Measurements from ENCODE around the gene INTS12.

The INTS12 gene

DNA sequence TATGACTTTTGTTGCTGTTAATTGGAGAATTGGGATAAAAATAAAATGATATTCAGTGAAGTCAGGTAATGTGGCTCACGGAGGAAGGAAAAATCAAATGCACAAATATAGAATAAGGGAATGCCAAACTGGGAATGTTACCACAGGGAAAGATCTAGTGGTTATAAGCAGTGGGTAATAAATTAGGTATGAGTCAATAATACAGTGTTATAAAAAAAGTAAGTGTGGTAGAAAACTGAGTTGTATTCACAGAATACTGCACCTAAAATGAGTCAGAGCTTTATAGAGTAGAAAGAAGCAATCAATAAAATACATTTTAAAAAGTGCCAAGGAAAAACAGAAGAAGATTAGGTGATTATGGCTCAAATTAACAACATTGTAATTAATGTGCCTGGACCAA lies 34.5 kb downstream of the INTS12 start:
- H3K4me3 ChIP-seq (ENCODE audit: low read depth, low read length), result no peak overlapping the region
- POLR2A ChIA-PET, result no interaction called here
- no peaks in the 10 kb centered on the region for H3K36me3 ChIP-seq (ENCODE audit: control insufficient read depth in 2 of 2, insufficient read depth in 1 of 2, low read length in 2 of 2)

DNA sequence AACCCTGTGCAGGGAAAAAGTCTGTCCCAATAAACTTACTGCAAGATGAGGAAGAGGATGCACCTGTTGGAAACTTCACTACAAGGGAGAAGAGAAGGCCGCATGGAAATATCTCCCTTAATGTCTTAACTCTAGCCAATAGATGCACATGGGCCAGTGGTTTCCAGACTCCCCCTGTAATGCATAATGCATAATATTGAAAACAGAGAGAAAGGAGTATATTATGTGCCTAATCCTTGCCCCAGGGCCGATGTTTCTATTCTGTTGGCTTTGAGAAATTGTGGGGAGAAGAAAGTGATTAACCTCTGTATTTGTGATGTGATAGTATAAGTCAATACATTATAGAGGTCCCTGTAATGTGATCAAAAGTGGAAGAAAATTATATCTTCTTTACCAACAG lies 37.2 kb downstream of the INTS12 start:
- ChIA-PET POLR2A (no interaction called here), CTCF (no interaction called here)
- Histone ChIP-seq H3K9me3 (ENCODE audit: control insufficient read depth, insufficient read depth, low read depth, low read length) (no peaks in the 10 kb centered on the region), H3K27ac (ENCODE audit: extremely low read depth, low read depth, low read length) (no peak overlapping the region), H3K36me3 (ENCODE audit: control insufficient read depth in 2 of 2, insufficient read depth in 1 of 2, low read length in 2 of 2) (no peaks in the 10 kb centered on the region), H3K4me3 (ENCODE audit: low read depth, low read length) (no peak overlapping the region), H3K4me1 (ENCODE audit: control insufficient read depth, insufficient read depth, low read length) (no peaks in the 10 kb centered on the region)
- TF ChIP-seq, protein P1, sequence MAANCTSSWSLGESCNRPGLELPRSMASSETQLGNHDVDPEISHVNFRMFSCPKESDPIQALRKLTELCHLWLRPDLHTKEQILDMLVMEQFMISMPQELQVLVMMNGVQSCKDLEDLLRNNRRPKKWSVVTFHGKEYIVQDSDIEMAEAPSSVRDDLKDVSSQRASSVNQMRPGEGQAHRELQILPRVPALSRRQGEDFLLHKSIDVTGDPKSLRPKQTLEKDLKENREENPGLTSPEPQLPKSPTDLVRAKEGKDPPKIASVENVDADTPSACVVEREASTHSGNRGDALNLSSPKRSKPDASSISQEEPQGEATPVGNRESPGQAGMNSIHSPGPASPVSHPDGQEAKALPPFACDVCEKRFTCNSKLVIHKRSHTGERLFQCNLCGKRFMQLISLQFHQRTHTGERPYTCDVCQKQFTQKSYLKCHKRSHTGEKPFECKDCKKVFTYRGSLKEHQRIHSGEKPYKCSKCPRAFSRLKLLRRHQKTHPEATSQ (tag by site-specific recombination; IDR thresholded peaks at IDR 0.05), result no peak
- TF ChIP-seq ZNF558 (tag by site-specific recombination; IDR thresholded peaks at IDR 0.05), result no peak
- no peak for TF ChIP-seq ZNF561 (tag by site-specific recombination; IDR thresholded peaks at IDR 0.05; ENCODE audit: borderline replicate concordance)
- no peak for TF ChIP-seq ZNF394 (tag by site-specific recombination; IDR thresholded peaks at IDR 0.05; ENCODE audit: borderline replicate concordance)
- no peak for TF ChIP-seq GLI4 (tag by site-specific recombination; IDR thresholded peaks at IDR 0.05)

More for the DNA sequence above, 34.5 kb downstream of the INTS12 start:
- CTCF ChIA-PET, result no interaction called here
- Histone ChIP-seq H3K9me3 (ENCODE audit: control insufficient read depth, insufficient read depth, low read depth, low read length) (no peaks in the 10 kb centered on the region), H3K27ac (ENCODE audit: extremely low read depth, low read depth, low read length) (no peak overlapping the region), H3K4me1 (ENCODE audit: control insufficient read depth, insufficient read depth, low read length) (no peaks in the 10 kb centered on the region)
- TF ChIP-seq, protein P2, sequence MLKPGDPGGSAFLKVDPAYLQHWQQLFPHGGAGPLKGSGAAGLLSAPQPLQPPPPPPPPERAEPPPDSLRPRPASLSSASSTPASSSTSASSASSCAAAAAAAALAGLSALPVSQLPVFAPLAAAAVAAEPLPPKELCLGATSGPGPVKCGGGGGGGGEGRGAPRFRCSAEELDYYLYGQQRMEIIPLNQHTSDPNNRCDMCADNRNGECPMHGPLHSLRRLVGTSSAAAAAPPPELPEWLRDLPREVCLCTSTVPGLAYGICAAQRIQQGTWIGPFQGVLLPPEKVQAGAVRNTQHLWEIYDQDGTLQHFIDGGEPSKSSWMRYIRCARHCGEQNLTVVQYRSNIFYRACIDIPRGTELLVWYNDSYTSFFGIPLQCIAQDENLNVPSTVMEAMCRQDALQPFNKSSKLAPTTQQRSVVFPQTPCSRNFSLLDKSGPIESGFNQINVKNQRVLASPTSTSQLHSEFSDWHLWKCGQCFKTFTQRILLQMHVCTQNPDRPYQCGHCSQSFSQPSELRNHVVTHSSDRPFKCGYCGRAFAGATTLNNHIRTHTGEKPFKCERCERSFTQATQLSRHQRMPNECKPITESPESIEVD (tag by site-specific recombination; IDR thresholded peaks at IDR 0.05), result 0 out of 2 replicates have a peak, but pooled peaks have one; percentile 7
- TF ChIP-seq GLI4 (tag by site-specific recombination; IDR thresholded peaks at IDR 0.05), result no peak

DNA sequence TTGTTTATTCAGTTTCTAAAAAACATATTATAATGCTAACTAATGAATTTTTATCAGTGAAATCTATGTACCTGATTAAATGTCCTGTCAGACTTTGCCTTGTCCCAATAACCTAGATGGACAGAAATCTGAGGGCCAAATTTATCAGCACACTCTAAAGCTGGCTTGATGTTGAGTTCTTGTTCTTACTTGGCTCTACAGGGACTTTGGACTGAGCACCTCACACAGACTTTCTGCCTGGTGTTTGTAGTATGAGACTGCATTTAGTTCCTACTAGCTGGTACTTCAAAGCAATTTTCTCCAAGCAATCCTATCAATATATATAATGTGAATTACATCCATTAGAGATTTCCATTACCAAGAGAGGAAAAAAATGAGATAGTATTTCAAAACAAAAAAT lies 37.8 kb downstream of the INTS12 start:
- H3K27ac ChIP-seq (ENCODE audit: extremely low read depth, low read depth, low read length), result no peak overlapping the region
- POLR2A ChIA-PET, result no interaction called here
- H3K36me3 ChIP-seq (ENCODE audit: control insufficient read depth in 2 of 2, insufficient read depth in 1 of 2, low read length in 2 of 2), result no peaks in the 10 kb centered on the region
- no peak overlapping the region for H3K4me3 ChIP-seq (ENCODE audit: low read depth, low read length)
- CTCF ChIA-PET, result no interaction called here
- TF ChIP-seq ZBTB7A (tag by site-specific recombination; IDR thresholded peaks at IDR 0.05; ENCODE audit: low read depth), result no peak
- no peak for TF ChIP-seq ZFP37 (tag by site-specific recombination; IDR thresholded peaks at IDR 0.05)
- TF ChIP-seq HIC1 (tag by site-specific recombination; IDR thresholded peaks at IDR 0.05), result no peak
- no peak for TF ChIP-seq YY1 (tag by site-specific recombination; IDR thresholded peaks at IDR 0.05)
- TF ChIP-seq ZSCAN30 (tag by site-specific recombination; IDR thresholded peaks at IDR 0.05), result no peak
- TF ChIP-seq, protein P3, sequence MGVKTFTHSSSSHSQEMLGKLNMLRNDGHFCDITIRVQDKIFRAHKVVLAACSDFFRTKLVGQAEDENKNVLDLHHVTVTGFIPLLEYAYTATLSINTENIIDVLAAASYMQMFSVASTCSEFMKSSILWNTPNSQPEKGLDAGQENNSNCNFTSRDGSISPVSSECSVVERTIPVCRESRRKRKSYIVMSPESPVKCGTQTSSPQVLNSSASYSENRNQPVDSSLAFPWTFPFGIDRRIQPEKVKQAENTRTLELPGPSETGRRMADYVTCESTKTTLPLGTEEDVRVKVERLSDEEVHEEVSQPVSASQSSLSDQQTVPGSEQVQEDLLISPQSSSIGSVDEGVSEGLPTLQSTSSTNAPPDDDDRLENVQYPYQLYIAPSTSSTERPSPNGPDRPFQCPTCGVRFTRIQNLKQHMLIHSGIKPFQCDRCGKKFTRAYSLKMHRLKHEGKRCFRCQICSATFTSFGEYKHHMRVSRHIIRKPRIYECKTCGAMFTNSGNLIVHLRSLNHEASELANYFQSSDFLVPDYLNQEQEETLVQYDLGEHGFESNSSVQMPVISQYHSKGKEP (tag by site-specific recombination; IDR thresholded peaks at IDR 0.05), result no peak
- TF ChIP-seq ZNF585B (tag by site-specific recombination; IDR thresholded peaks at IDR 0.05), result no peak
- no peak for TF ChIP-seq ZNF48 (tag by site-specific recombination; IDR thresholded peaks at IDR 0.05)
- no peak for TF ChIP-seq ZNF266 (tag by site-specific recombination; IDR thresholded peaks at IDR 0.05; ENCODE audit: low read depth)
- TF ChIP-seq, protein P4, sequence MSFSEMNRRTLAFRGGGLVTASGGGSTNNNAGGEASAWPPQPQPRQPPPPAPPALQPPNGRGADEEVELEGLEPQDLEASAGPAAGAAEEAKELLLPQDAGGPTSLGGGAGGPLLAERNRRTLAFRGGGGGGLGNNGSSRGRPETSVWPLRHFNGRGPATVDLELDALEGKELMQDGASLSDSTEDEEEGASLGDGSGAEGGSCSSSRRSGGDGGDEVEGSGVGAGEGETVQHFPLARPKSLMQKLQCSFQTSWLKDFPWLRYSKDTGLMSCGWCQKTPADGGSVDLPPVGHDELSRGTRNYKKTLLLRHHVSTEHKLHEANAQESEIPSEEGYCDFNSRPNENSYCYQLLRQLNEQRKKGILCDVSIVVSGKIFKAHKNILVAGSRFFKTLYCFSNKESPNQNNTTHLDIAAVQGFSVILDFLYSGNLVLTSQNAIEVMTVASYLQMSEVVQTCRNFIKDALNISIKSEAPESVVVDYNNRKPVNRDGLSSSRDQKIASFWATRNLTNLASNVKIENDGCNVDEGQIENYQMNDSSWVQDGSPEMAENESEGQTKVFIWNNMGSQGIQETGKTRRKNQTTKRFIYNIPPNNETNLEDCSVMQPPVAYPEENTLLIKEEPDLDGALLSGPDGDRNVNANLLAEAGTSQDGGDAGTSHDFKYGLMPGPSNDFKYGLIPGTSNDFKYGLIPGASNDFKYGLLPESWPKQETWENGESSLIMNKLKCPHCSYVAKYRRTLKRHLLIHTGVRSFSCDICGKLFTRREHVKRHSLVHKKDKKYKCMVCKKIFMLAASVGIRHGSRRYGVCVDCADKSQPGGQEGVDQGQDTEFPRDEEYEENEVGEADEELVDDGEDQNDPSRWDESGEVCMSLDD (tag by site-specific recombination; IDR thresholded peaks at IDR 0.05), result no peak
- TF ChIP-seq HOXD13 (CRISPR knock-in tag; IDR thresholded peaks at IDR 0.05; ENCODE audit: borderline replicate concordance), result no peak
- TF ChIP-seq SP7 (tag by site-specific recombination; IDR thresholded peaks at IDR 0.05), result no peak
- no peak for TF ChIP-seq ZNF747 (tag by site-specific recombination; IDR thresholded peaks at IDR 0.05)
- no peak for TF ChIP-seq ZNF354C (tag by site-specific recombination; IDR thresholded peaks at IDR 0.05; ENCODE audit: borderline replicate concordance, low read depth)
- no peak for TF ChIP-seq ZEB2 (tag by site-specific recombination; IDR thresholded peaks at IDR 0.05)
- no peak for TF ChIP-seq MZF1 (tag by site-specific recombination; IDR thresholded peaks at IDR 0.05; ENCODE audit: borderline replicate concordance)
- no peak for TF ChIP-seq ZNF133 (tag by site-specific recombination; IDR thresholded peaks at IDR 0.05)
- H3K9me3 ChIP-seq (ENCODE audit: control insufficient read depth, insufficient read depth, low read depth, low read length), result no peaks in the 10 kb centered on the region
- no peaks in the 10 kb centered on the region for H3K4me1 ChIP-seq (ENCODE audit: control insufficient read depth, insufficient read depth, low read length)

All from HEK293 (cell line).